T-helper 2 cell (primary cell): ENCODE results near the gene ARHGEF17.

ENCODE experiments used
- DNase-seq, 5 experiments: peaks; one replicate each; pipeline versions ENCODE4 v3.0.0 to v3.0.0-alpha.2; 2012 to 2022

Gene ARHGEF17

DNA sequence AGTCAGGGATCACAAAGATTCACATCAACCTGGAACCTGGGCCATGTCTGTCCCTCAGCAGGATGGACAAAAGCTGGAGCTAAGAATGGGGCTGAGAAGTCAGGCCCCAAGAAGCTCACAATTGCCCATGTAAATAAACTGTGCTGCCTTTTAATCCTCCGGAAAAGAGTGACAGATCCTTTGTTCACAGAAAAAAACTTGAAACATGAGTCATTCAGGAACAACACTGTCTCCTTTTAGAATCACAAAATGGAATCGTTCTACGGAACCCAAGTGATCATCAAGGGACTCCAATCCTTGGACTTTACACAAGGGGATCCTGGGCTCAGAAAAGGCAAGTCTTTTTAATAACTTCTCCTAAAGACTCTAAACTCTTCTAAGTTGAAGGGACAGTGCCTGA lies 104.2 kb downstream of the ARHGEF17 start:
- no peak for DNase-seq

DNA sequence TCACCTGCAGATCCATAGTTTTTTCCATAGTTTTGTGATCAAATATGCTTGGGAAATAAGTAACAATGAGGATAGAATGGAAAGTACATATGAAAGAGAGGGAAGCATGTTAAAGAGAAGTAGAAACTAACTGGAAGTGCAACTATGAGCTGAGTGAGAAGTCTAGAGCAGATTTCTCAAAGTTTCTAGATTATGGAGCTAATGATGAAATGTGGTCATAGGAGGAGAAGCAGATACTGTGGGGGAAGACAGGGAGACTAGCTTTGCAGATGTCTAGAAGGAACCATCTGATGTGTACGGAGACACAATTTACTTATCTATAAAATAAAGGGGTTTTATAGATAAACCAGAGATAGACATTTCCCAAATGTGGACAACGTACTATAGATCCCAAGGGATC lies 105.2 kb downstream of the ARHGEF17 start:
- DNase-seq, result no peak

GRCh38 chr11:73414977-73415651 lies 107.0 kb downstream of the ARHGEF17 start:
- peak in 1 of 5 experiments; percentile 74 for DNase-seq

GRCh38 chr11:73415854-73416615 lies 108.0 kb downstream of the ARHGEF17 start:
- no peak for DNase-seq

- DNase-seq, result no peak
These were observed 108.7 kb downstream of the ARHGEF17 start for GRCh38 chr11:73416786-73417185.
